Natural killer cell (primary cell): ENCODE results near the gene MAGEA3. TPM values are rescaled to one million over a fixed set of nuclear protein-coding genes. Genes with fewer than 3 reads are reported as not detected.
"Not testable (repeated sequence)": the region's sequence is repeated elsewhere in the genome, so short reads cannot be mapped to it uniquely, and the experiment has no call there.

Experiments
- ATAC-seq, 3 donors: fragments of 150-1000 bp in 2 of 3; fragments of 200-7000 bp in 1 of 3; cut with Tn5 transposase; 1 replicate in 1 of 3; 2 replicates in 2 of 3; pipeline ENCODE4 v1.10.0; 2021; ENCODE audit warnings: mild to moderate bottlenecking in 2 of 3, moderate library complexity in 2 of 3
- DNase-seq, 2 donors: peaks; one replicate each; pipeline versions ENCODE4 v3.0.0 to v3.0.0-alpha.2; 2013 to 2021; ENCODE audit warnings: mixed read lengths in 1 of 2
- H3K27ac ChIP-seq: one replicate; pipeline ENCODE4 v1.5.1; 2013; ENCODE audit warnings: mild to moderate bottlenecking, low read length
- H3K27me3 ChIP-seq: one replicate; pipeline ENCODE4 v1.6.1; 2013; ENCODE audit warnings: low read length; ENCODE audit not compliant: control insufficient read depth, insufficient read depth
- H3K36me3 ChIP-seq: one replicate; pipeline ENCODE4 v1.6.1; 2013; ENCODE audit warnings: low read length; ENCODE audit not compliant: control insufficient read depth, insufficient read depth
- H3K4me1 ChIP-seq: one replicate; pipeline ENCODE4 v1.6.1; 2013; ENCODE audit warnings: low read length; ENCODE audit not compliant: control insufficient read depth, insufficient read depth
- H3K4me3 ChIP-seq: one replicate; pipeline ENCODE4 v1.5.1; 2013; ENCODE audit warnings: low read length
- H3K9me3 ChIP-seq: one replicate; pipeline ENCODE4 v1.6.1; 2013; ENCODE audit warnings: low read length; ENCODE audit not compliant: control insufficient read depth, insufficient read depth
- H3K27ac Mint-ChIP-seq, 2 donors: one replicate each; pipeline ENCODE4 v1.8.0; 2022; ENCODE audit warnings: mild to moderate bottlenecking in 2 of 2, mixed read lengths in 2 of 2, moderate library complexity in 1 of 2
- H3K27me3 Mint-ChIP-seq, 2 donors: one replicate each; pipeline ENCODE4 v1.8.0; 2022; ENCODE audit warnings: low read depth in 2 of 2, mixed read lengths in 2 of 2
- H3K36me3 Mint-ChIP-seq: one replicate; pipeline ENCODE4 v1.8.0; 2022; ENCODE audit warnings: mixed read lengths
- H3K4me1 Mint-ChIP-seq, 2 donors: one replicate each; pipeline ENCODE4 v1.8.0; 2022; ENCODE audit warnings: mixed read lengths in 2 of 2
- H3K4me3 Mint-ChIP-seq: one replicate; pipeline ENCODE4 v1.8.0; 2022; ENCODE audit warnings: mild to moderate bottlenecking, moderate library complexity, mixed read lengths
- H3K9me3 Mint-ChIP-seq, 2 donors: one replicate each; pipeline ENCODE4 v1.8.0; 2022; ENCODE audit warnings: mixed read lengths in 2 of 2
- WGBS: methylation state at CpG from one replicate; pipeline ENCODE4 v1.1.7; 2013; ENCODE audit warnings: missing lambda C conversion rate; ENCODE audit not compliant: insufficient coverage; 5-methylcytosine and 5-hydroxymethylcytosine counted together
- intact Hi-C: fragments of 100-400 bp; cut with micrococcal nuclease; formaldehyde crosslinking; loops from one replicate; pipeline ENCODE4 v1.14.2; 2022
- total RNA-seq, 4 donors: library from RNA; stranded (reverse); fragments of 120-200 nt in 1 of 4; gene quantifications; one replicate each; pipeline versions ENCODE4 v1.2.3 to v1.2.4, GENCODE V29; 2013 to 2022
- TF ChIP-seq, protein P1 (sequence below): fragments of 200-600 bp; IDR thresholded peaks from one replicate; pipeline ENCODE4 v1.8.0; 2022; ENCODE audit warnings: antibody characterized with exemption

Gene MAGEA3
- total RNA-seq, 3 donors from 2014 or later (not counting 1 experiment from before 2014, with no cell fraction given) = not detected

DNA sequence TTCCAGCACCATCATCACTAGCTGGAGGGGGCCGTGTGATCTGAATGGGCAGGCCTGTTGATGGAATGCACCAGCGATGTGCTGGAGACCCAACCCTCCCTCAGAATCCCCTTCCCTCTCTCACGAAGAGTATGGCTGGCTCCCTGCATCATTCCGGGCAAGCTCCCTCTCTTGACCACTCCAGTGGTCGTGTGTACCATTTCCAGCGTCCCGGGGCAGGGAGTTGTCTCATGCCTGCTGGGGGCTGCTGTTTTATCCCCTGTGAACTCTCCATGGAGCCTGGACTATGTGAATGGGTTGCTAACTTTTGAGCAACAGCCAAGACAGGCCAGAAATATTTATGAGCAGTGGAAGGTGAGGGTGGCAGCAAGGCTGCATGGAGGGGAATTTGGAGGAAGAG, 26.8 kb downstream of the MAGEA3 start:
- intact Hi-C loops = no loop called here
- DNase-seq (no peak), ATAC-seq (no peak)
- H3K36me3 ChIP-seq = no peaks in the 10 kb centered on the region
- Mint-ChIP-seq H3K4me1 (no peaks in the 10 kb centered on the region), H3K36me3 (no peaks in the 10 kb centered on the region), H3K27ac (no peak overlapping the region), H3K9me3 (no peaks in the 10 kb centered on the region), H3K27me3 (peaks cover 0 to 17% of the 10 kb centered on the region in 2 donors), H3K4me3 (no peak overlapping the region)
- no peak overlapping the region for H3K27ac ChIP-seq
- no peak overlapping the region for H3K4me3 ChIP-seq
- 88% methylated on average over 5 of the region's 7 CpGs for WGBS
- H3K4me1 ChIP-seq = no peaks in the 10 kb centered on the region
- TF ChIP-seq, protein P1, sequence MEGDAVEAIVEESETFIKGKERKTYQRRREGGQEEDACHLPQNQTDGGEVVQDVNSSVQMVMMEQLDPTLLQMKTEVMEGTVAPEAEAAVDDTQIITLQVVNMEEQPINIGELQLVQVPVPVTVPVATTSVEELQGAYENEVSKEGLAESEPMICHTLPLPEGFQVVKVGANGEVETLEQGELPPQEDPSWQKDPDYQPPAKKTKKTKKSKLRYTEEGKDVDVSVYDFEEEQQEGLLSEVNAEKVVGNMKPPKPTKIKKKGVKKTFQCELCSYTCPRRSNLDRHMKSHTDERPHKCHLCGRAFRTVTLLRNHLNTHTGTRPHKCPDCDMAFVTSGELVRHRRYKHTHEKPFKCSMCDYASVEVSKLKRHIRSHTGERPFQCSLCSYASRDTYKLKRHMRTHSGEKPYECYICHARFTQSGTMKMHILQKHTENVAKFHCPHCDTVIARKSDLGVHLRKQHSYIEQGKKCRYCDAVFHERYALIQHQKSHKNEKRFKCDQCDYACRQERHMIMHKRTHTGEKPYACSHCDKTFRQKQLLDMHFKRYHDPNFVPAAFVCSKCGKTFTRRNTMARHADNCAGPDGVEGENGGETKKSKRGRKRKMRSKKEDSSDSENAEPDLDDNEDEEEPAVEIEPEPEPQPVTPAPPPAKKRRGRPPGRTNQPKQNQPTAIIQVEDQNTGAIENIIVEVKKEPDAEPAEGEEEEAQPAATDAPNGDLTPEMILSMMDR = no peak
- H3K9me3 ChIP-seq = no peaks in the 10 kb centered on the region
- no peaks in the 10 kb centered on the region for H3K27me3 ChIP-seq

DNA sequence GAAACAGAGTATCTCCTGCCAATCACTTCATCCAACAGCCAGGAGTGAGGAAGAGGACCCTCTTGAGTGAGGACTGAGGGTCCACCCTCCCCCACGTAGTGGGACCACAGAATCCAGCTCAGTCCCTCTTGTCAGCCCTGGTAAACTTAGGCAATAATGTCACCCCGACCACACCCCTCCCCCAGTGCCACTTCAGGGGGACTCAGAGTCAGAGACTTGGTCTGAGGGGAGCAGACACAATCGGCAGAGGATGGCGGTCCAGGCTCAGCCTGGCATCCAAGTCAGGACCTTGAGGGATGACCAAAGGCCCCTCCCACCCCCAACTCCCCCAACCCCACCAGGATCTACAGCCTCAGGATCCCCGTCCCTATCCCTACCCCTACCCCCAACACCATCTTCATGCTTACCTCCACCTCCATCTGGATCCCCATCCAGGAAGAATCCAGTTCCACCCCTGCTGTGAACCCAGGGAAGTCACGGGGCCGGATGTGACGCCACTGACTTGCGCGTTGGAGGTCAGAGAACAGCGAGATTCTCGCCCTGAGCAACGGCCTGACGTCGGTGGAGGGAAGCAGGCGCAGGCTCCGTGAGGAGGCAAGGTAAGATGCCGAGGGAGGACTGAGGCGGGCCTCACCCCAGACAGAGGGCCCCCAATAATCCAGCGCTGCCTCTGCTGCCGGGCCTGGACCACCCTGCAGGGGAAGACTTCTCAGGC, 34.8 kb downstream of the MAGEA3 start, which contains the start of the genes CSAG1 and MAGEA12:
TSS of gene CSAG1 (minus strand) at position 461 of the 715 bp plus-strand sequence. CDS start 1,261 bp downstream, outside the sequence.
TSS of gene MAGEA12 (plus strand) at position 497 of the 715 bp plus-strand sequence. CDS start 2,405 bp downstream, outside the sequence.
- Histone ChIP-seq H3K4me3 (no peak within 1 kb of the TSS), H3K4me1 (no peaks in the 10 kb centered on the region), H3K9me3 (no peaks in the 10 kb centered on the region), H3K27me3 (no peaks in the 10 kb centered on the region), H3K27ac (no peak within 1 kb of the TSS), H3K36me3 (no peaks in the 10 kb centered on the region)
- Mint-ChIP-seq H3K27ac (no peak within 1 kb of the TSS), H3K9me3 (no peaks in the 10 kb centered on the region), H3K27me3 (peaks cover 0 to 36% of the 10 kb centered on the region in 2 donors), H3K4me1 (no peaks in the 10 kb centered on the region), H3K36me3 (no peaks in the 10 kb centered on the region), H3K4me3 (no peak within 1 kb of the TSS)
- WGBS = 91% methylated on average over 4 of the region's 21 CpGs
- intact Hi-C loops = no loop called here
- TF ChIP-seq, protein P1 = no peak
- DNase-seq = no peak
- ATAC-seq = no peak

DNA sequence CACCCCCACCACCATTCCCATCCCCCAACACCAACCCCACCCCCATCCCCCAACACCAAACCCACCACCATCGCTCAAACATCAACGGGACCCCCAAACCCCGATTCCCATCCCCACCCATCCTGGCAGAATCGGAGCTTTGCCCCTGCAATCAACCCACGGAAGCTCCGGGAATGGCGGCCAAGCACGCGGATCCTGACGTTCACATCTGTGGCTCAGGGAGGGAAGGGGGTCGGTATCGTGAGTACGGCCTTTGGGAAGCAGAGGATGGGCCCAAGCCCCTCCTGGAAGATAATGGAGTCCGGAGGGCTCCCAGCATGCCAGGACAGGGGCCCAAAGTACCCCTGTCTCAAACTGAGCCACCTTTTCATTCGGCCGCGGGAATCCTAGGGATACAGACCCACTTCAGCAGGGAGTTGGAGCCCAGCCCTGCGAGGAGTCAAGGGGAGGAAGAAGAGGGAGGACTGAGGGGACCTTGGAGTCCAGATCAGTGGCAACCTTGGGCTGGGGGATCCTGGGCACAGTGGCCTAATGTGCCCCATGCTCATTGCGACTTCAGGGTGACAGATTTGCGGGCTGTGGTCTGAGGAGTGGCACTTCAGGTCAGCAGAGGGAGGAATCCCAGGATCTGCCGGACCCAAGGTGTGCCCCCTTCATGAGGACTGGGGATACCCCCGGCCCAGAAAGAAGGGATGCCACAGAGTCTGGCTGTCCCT, 35.7 kb downstream of the MAGEA3 start:
- H3K27me3 ChIP-seq, H3K9me3 Mint-ChIP-seq, intact Hi-C loops, H3K4me3 ChIP-seq, H3K36me3 ChIP-seq, H3K9me3 ChIP-seq, ATAC-seq, H3K4me1 ChIP-seq, H3K27ac Mint-ChIP-seq, H3K27ac ChIP-seq, DNase-seq, H3K4me3 Mint-ChIP-seq, H3K36me3 Mint-ChIP-seq, H3K4me1 Mint-ChIP-seq: not testable (repeated sequence)
- H3K27me3 Mint-ChIP-seq = peaks cover 0 to 30% of the 10 kb centered on the region in 2 donors
- 93% methylated on average over 17 of the region's 22 CpGs for WGBS

DNA sequence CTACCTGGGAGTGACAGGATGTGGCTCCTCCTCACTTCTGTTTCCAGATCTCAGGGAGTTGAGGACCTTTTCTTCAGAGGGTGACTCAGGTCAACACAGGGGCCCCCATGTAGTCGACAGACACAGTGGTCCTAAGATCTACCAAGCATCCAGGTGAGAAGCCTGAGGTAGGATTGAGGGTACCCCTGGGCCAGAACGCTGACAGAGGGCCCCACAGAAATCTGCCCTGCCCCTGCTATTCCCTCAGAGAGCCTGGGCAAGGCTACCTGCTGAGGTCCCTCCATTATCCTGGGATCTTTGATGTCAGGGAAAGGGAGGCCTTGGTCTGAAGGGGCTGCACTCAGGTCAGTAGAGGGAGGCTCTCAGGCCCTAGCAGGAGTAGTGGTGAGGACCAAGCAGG, 36.5 kb downstream of the MAGEA3 start:
- intact Hi-C loops = no loop called here
- Mint-ChIP-seq H3K4me1 (no peaks in the 10 kb centered on the region), H3K27ac (no peak overlapping the region), H3K9me3 (no peaks in the 10 kb centered on the region), H3K4me3 (no peak overlapping the region), H3K36me3 (no peaks in the 10 kb centered on the region), H3K27me3 (peaks cover 0 to 22% of the 10 kb centered on the region in 2 donors)
- Histone ChIP-seq H3K4me3 (no peak overlapping the region), H3K9me3 (no peaks in the 10 kb centered on the region), H3K27ac (no peak overlapping the region), H3K27me3 (no peaks in the 10 kb centered on the region), H3K4me1 (no peaks in the 10 kb centered on the region), H3K36me3 (no peaks in the 10 kb centered on the region)
- no peak for ATAC-seq
- no peak for DNase-seq
- TF ChIP-seq, protein P1 = no peak
- 67% methylated on average over 1 of the region's 2 CpGs for WGBS
